ENCODE data around the gene PIP5KL1. TPM values are rescaled to one million over a fixed set of nuclear protein-coding genes. Genes with fewer than 3 reads are reported as not detected.

Gene PIP5KL1
- total and polyA plus RNA-seq, 2 experiments from 2014 or later = 1.4 to 1.6 TPM

- 97% methylated on average over 4 of the region's 4 CpGs for WGBS (ENCODE audit: low lambda C conversion rate, missing lambda C conversion rate)
- peaks cover 25% of the 10 kb centered on the region for H3K4me1 ChIP-seq (ENCODE audit: insufficient read depth)
- no peaks in the 10 kb centered on the region for H3K27me3 ChIP-seq
- no peak overlapping the region for H2AFZ ChIP-seq
- H3K79me2 ChIP-seq = peaks cover 17% of the 10 kb centered on the region
- no peak overlapping the region for H3K4me3 ChIP-seq
- no peaks in the 10 kb centered on the region for H4K20me1 ChIP-seq (ENCODE audit: insufficient read depth, poor library complexity, severe bottlenecking)
- no peak for TF ChIP-seq EZH2phosphoT487 (IDR thresholded peaks at IDR 0.05; ENCODE audit: low read depth, severe bottlenecking, unreplicated experiment)
- TF ChIP-seq EZH2 (IDR thresholded peaks at IDR 0.05; ENCODE audit: borderline replicate concordance) = no peak
- no peak for TF ChIP-seq CTCF (IDR thresholded peaks at IDR 0.05; ENCODE audit: poor library complexity)
- H3K36me3 ChIP-seq (replicated peaks; ENCODE audit: insufficient read depth, low read depth) = no peaks in the 10 kb centered on the region
- H3K4me2 ChIP-seq = no peak overlapping the region
- H3K9me3 ChIP-seq (ENCODE audit: low read depth) = no peaks in the 10 kb centered on the region
- no peaks in the 10 kb centered on the region for H3K9me2 ChIP-seq (replicated peaks; ENCODE audit: insufficient read depth)
- DNase-seq (ENCODE audit: low spot score) = no peak
- no peak overlapping the region for H3K27ac ChIP-seq
Measured at GRCh38 chr9:127940593-127940992, 10.0 kb upstream of the PIP5KL1 start.

- H3K79me2 ChIP-seq = peaks cover 21% of the 10 kb centered on the region
- WGBS (ENCODE audit: low lambda C conversion rate, missing lambda C conversion rate) = 40% methylated on average over 14 of the region's 25 CpGs
- TF ChIP-seq EZH2 (IDR thresholded peaks at IDR 0.05; ENCODE audit: borderline replicate concordance) (no peak), CTCF (IDR thresholded peaks at IDR 0.05; ENCODE audit: poor library complexity) (no peak), EZH2phosphoT487 (IDR thresholded peaks at IDR 0.05; ENCODE audit: low read depth, severe bottlenecking, unreplicated experiment) (no peak)
- peak overlapping the region; percentile 81 for H2AFZ ChIP-seq
- H3K27ac ChIP-seq = peak overlapping the region; percentile 70
- no peak overlapping the region for H3K4me3 ChIP-seq
- no peaks in the 10 kb centered on the region for H3K9me2 ChIP-seq (replicated peaks; ENCODE audit: insufficient read depth)
- H3K27me3 ChIP-seq = no peaks in the 10 kb centered on the region
- no peak for DNase-seq (ENCODE audit: low spot score)
- no peaks in the 10 kb centered on the region for H3K36me3 ChIP-seq (replicated peaks; ENCODE audit: insufficient read depth, low read depth)
- H3K9me3 ChIP-seq (ENCODE audit: low read depth) = no peaks in the 10 kb centered on the region
- peak overlapping the region; percentile 97 for H3K4me2 ChIP-seq
- no peaks in the 10 kb centered on the region for H4K20me1 ChIP-seq (ENCODE audit: insufficient read depth, poor library complexity, severe bottlenecking)
- peaks cover 25% of the 10 kb centered on the region for H3K4me1 ChIP-seq (ENCODE audit: insufficient read depth)
Measured at GRCh38 chr9:127938298-127938690, 7.7 kb upstream of the PIP5KL1 start.

- Histone ChIP-seq H3K9me2 (replicated peaks; ENCODE audit: insufficient read depth) (no peaks in the 10 kb centered on the region), H3K27me3 (no peaks in the 10 kb centered on the region), H3K4me1 (ENCODE audit: insufficient read depth) (peaks cover 25% of the 10 kb centered on the region), H3K27ac (peak within 1 kb of the TSS; percentile 70), H3K79me2 (peaks cover 21% of the 10 kb centered on the region), H3K4me2 (peak within 1 kb of the TSS; percentile 97), H3K9me3 (ENCODE audit: low read depth) (no peaks in the 10 kb centered on the region), H2AFZ (peak within 1 kb of the TSS; percentile 81), H3K36me3 (replicated peaks; ENCODE audit: insufficient read depth, low read depth) (no peaks in the 10 kb centered on the region), H4K20me1 (ENCODE audit: insufficient read depth, poor library complexity, severe bottlenecking) (no peaks in the 10 kb centered on the region), H3K4me3 (peak within 1 kb of the TSS; percentile 39)
- TF ChIP-seq CTCF (IDR thresholded peaks at IDR 0.05; ENCODE audit: poor library complexity) (no peak), EZH2phosphoT487 (IDR thresholded peaks at IDR 0.05; ENCODE audit: low read depth, severe bottlenecking, unreplicated experiment) (no peak), EZH2 (IDR thresholded peaks at IDR 0.05; ENCODE audit: borderline replicate concordance) (no peak)
- 7% methylated on average over 54 of the region's 60 CpGs for WGBS (ENCODE audit: low lambda C conversion rate, missing lambda C conversion rate)
- DNase-seq (ENCODE audit: low spot score) = peak; percentile 92
Measured at GRCh38 chr9:127937388-127938297, 7.1 kb upstream of the PIP5KL1 start, which contains the start of gene DPM2. TSS of gene DPM2 (minus strand) at chr9:127937854. CDS start at chr9:127937820, 34 bp downstream.
